GM21737 (cell line): ENCODE data around the gene DCK.
"Not testable (repeated sequence)": the region's sequence is repeated elsewhere in the genome, so short reads cannot be mapped to it uniquely, and the experiment has no call there.

Source experiments
- ATAC-seq: cut with Tn5 transposase; IDR thresholded peaks from one replicate; pipeline ENCODE4 v1.9.1; 2021; ENCODE audit warnings: mild to moderate bottlenecking, moderate library complexity; ENCODE audit not compliant: unreplicated experiment

DCK gene

DNA sequence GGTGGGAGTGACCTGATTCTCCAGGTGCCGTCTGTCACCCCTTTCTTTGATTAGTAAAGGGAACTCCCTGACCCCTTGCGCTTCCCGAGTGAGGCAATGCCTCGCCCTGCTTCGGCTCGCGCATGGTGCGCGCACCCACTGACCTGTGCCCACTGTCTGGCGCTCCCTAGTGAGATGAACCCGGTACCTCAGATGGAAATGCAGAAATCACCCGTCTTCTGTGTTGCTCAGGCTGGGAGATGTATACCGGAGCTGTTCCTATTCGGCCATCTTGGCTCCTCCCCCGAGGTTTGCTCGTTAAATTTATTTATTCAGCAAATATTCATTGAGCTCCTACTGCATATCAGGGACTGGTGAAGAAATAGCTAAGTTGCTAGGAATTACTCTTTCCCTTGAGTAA is 66.1 kb downstream of the DCK start:
- not testable (repeated sequence) for ATAC-seq

DNA sequence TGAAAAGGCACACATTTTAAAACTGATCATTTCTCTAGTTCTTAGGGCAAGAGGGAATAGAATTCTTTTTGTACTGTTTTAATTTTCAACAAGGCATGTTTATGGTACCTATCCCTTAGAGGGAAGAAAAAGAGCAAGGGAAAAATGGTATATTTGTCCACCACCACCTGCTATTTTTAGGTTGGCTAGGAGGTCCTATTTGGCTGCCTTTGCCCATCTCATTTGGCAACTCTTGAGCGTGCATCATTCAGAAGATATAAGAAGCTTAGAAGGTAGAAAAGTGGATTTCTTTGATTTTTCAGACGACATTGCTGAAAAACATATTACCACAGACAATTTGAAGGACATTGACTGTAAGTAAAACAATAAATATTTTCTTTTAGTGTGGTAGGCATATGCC is 69.0 kb downstream of the DCK start:
- ATAC-seq: no peak

DNA sequence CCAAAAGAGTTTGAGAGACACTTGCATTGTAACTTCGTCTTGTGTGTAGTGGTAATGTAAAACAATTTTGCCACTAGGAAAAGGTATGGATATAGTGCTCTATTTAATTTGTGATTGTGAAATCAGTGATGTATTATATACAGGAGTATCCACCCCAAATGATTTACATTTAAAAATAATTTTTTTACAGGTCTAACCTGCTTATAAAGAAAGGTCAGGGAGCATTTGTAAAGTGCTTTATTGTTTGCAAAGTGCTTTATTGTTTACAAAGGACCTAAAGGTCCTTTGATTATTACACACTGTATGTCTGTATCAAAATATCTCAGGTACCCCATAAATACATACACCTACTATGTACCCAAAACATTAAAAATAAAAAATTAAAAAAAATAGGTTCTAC is 70.3 kb downstream of the DCK start:
- no peak for ATAC-seq

DNA sequence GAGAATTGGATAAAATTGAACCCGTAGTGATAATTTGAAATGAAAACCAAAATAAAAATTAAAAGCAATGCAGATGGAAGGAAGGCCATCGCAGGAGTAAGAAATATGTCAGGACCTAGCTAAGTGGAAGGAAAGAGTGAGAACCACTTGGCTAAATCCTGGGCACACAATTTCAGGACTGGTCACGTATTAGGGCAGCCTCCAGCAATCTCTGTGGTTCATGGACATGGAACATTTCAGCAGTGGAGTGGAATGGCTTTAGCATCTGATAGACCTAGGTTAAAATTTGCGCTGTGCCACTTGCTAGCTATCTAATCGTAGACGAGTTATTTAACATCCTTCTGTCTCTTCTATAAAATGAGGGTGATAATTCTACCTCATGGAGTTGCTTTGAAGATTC is 71.1 kb downstream of the DCK start:
- no peak for ATAC-seq

DNA sequence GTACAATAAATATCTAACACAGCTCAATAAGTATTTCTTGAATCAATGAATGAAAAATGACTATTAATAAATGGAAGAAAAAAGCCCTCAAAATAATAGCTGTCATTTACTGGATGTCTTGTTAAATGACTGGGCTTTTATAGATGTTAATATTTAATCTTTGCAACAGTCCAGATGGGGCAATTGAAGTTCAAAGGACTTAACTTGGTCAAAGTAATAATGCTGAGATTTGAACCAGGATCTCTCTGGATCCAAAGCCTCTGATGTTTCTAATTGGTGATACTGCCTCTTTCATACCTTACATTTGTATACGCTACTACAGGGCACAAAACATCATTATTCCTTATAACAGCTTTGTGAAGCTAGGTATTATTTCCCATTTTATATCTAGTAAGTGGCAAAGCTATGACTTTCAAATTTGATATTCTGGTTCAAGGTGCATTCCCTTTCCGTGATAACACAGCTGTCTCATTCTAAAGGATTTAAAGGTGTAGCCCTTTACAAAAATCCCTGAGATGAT is 72.6 kb downstream of the DCK start:
- no peak for ATAC-seq

DNA sequence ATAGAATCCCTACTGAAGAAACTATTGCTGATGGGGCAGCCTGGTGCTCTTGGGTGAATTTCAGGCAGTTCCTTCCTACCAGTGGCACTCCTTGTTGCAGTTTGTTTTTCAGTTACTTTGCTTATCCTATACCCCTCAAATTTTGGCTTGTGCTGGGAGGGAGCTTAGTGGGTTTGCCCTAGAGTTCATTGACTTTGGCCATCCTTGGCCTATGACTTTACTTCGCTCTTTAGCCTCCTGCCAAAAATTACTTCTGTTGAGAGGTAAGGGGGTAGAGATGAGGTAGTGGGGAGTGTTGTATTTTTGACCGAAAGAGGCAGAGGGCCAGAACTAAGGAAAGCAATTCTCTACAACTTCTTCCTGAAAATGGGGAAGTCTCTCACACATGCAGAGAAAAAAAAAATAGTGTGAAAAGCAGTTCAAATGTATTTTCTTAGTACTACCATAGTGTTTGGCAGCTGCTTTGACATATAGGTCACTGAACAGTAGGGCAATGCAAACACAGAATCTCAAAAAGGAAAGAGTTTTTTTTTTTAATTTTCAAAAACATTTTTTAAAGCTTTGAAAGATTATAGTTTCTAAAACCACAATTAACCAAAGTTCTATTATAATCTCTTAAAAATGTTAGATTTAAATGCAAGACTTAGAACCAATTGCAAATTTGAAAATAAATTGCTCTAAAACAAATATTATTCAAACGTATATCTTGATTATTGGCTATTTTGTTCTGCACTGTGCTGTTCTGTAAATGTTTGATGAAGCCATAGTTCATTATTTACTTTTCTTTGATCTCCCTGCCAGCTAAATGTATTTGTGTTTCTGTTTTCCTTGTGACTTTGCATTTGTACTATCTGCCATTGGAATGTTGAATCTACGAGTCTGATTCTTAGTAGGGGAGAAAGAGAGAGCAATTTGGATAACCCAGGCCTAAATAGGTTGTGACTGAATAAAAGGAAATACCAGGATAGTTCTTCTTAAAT is 73.6 kb downstream of the DCK start:
- no peak for ATAC-seq

DNA sequence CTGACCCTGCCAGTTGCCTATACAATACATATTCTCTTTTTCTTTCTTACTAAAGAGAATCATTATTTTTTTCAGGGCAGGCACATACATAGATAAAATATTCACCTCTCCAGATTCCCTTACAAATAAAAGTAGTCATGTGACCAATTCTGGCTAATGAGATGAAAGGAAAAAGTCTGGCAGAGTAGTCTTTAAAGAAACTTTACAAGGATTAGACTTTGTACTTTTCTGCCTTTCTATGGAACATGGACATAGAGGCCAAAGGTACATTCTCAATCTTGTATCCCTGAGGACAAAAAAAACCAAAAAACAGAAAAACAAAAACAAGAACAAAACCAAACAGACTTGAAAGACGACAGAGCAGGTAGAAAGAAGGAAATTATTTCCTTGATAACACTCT is 75.6 kb downstream of the DCK start:
- no peak for ATAC-seq

DNA sequence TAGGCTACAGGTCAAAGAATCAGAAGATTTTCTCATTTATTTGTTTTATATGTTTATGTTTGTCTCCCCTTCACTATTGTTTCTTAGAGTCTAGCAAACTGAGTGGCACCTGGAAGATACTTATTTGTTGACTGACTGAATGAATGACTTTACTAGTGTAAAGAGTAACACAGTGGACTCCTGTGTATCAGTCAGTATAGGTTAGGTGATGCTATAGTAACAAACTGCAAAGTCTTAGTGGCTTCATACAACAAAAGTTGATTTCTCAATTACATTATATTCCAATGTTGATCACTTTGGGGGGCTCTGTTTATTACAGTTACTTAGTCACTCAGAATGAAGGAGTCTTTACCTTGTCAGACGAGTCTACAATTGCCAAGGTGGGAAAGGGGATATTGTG is 76.6 kb downstream of the DCK start:
- ATAC-seq: no peak

DNA sequence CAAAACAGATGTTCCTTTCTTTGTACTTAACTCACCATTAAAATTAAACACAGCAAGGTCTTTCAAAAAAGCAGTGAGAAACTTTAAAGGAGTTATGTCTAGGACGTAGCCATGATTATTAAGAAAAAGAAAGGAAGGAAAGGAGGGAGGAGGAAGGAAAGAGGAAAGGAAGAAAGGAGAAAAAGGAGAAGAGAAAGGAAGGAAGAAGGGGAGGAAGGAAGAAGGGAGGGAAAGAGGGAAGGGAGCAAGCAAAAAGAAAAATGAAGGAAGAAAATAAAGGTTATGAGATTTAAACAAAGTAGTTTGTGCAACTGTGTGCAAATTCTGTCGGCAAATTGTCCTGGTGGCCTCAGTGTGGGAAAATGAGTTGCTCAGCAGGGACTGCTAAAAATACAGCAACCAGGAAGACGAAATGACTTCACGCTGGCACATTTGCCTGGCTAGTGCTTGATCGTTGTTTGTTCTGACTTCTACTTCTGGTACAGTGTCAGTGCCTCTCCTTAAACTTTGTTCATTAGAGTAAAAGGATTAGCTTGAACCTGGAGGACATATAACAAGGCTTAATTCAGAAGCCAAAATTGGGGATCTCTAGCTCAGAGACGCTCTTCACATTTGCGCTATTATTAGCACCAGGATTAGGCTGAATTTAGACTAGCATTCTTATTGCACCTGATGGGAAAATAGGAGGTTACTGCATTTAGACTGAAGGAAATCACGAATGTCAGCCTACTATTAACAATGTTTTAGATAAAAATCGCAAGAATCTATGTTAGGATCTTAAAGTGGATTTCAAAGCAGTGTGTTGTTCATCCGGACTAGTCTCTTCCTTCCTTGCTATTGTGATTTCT is 81.2 kb downstream of the DCK start:
- ATAC-seq: no peak
